GM23248 (cell line): Measurements from ENCODE around the gene ELP5.

Experiments
- EZH2 ChIP-seq: fragments of 200-600 bp; sonication (generic); IDR thresholded peaks from 2 replicates; pipeline ENCODE4 v1.6.1; 2018; ENCODE audit warnings: antibody characterized with exemption, mild to moderate bottlenecking; ENCODE audit not compliant: insufficient read depth, poor library complexity, severe bottlenecking
- EZH2phosphoT487 ChIP-seq: fragments of 200-600 bp; sonication (generic); IDR thresholded peaks from 2 replicates; pipeline ENCODE4 v1.6.1; 2018; ENCODE audit warnings: antibody characterized with exemption, moderate library complexity, mild to moderate bottlenecking, low read depth; ENCODE audit not compliant: insufficient read depth

- TF ChIP-seq EZH2 (no peak), EZH2phosphoT487 (no peak)
Observed at GRCh38 chr17:7203391-7203790, 48.6 kb upstream of the ELP5 start.
